GM21423 (cell line): Measurements from ENCODE around the gene SLIT3.

Source experiments
- ATAC-seq: cut with Tn5 transposase; IDR thresholded peaks from one replicate; pipeline ENCODE4 v1.9.1; 2021; ENCODE audit warnings: mild to moderate bottlenecking, moderate library complexity; ENCODE audit not compliant: unreplicated experiment

SLIT3 gene

DNA sequence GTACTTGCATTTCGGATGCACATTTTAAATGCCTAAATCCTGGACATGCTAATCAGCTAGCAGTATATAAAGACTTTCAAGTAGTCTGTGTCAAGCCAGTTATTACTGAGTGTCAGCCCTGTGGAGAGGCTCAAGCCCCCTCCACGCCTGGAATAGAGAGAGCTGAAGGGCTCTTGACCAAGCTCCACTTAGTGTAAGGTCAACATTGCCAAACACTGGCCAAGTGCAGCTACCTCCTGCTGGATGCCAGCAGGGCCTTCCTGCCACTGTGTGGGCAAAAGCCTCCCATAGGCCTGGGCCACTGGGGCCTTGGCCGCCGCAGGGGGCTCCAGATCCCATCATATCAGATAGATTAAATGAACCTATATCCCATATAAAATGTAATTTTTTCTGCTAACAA lies 482.4 kb downstream of the SLIT3 start:
- ATAC-seq: no peak

DNA sequence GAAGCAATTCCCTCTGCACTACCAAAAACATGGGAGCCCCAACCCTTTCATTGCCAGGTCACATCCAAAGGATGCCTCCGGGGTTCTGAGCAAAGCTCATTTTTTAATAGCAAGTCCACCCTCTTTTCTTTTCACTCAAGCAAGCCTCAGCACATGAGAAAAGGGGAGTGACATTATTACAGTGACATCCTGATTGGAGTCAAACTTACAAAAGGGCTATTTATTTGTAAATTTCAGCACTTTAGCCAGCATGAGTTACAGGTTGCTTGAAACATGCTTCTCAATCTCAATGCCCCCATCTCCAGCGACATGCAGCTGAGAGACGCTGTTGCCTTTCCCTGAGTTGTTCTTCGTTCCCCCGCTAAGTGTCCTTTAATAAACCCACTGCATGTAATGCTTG lies 483.3 kb downstream of the SLIT3 start:
- ATAC-seq: no peak

DNA sequence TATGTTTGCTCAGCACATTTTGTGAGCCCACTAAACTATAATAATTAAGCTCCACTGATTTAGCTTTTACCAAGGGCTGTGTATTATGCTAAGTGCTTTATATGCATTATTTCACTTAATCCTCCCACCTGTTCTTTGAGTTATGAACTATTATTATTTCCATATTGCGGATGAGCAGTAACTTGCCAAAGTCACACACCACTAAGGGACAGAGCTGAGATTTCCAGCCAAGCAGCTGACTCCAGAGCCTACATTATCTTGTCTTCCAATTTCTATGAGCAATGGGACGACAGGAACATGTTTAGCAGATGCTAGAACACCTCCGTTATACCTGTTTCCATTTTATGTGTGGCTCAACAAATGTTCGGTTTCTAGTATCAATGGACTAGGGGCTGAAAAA lies 484.3 kb downstream of the SLIT3 start:
- no peak for ATAC-seq

DNA sequence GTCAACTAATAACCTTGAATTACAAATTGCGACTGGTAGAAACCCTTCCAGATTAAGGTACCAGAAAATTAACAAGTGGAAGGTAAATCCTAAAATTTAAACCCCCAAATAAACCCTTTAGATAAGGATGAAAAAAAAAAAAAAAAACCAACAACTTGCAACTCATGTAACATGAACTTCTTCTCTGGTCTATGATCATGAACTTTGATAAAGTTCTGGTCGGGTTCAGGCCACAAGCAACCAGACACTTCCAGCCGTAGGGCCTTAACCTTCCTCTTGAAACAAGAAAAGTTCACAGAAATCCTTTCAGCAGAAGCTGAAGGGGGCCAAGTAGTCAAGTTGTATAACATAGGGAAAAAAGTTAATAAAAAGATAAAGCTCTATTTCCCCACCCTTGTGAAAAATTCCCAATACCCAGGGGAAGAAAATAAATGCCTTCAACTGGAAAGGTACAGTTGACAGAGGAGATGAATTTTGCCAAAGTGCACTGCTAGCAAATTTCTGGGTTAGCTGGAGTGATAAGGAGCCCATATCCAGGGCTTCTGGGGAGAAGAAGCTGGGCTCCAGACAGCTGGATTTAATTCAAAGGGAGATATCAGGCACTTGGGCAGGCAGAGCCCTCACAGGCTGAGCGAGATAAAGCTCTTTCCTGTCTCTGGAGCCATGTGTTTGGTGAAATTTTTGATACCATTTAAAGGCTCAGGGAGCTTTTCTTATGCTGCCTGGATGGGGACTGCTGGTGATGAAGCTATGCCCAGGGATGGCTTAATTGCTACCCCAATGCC lies 487.6 kb downstream of the SLIT3 start:
- ATAC-seq: no peak

DNA sequence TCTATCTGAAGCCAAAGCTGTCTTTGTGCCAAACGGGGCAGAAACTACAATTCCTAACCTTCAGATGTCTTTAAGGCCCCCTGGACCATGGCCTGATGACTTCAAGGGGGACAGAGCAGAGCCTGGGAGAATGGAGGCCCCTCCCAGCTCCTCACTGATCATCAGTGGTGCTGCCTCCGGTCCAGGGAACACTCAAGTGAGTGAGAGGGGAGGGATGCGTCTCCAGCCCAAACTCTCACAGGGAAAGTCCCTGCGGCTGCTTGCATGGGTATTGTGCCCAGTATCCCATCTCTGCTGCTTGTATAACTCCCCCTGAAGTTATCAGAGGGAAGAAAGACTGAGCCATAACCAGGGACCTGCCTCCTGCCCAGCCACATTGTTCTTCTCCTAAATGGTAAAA lies 490.3 kb downstream of the SLIT3 start:
- ATAC-seq: no peak

DNA sequence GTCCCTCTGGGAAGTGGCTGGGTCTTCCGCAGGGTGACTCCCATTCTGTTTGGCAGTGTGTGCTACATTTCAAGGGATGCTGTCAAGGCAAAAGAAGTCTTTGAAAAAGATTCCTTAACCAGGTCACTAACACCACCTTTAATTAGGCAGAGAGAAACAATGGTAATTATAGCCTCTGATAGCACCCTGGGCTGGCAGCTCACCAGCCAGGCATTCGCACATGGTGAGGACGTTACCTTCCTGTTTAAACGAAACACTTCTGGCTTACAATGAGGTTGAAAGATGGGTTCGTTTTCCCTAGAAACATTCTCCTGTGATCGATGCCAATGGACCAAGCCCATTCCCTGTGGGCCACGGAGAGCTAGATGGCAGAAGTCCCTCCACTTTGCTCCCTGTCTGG lies 491.7 kb downstream of the SLIT3 start:
- ATAC-seq: no peak

DNA sequence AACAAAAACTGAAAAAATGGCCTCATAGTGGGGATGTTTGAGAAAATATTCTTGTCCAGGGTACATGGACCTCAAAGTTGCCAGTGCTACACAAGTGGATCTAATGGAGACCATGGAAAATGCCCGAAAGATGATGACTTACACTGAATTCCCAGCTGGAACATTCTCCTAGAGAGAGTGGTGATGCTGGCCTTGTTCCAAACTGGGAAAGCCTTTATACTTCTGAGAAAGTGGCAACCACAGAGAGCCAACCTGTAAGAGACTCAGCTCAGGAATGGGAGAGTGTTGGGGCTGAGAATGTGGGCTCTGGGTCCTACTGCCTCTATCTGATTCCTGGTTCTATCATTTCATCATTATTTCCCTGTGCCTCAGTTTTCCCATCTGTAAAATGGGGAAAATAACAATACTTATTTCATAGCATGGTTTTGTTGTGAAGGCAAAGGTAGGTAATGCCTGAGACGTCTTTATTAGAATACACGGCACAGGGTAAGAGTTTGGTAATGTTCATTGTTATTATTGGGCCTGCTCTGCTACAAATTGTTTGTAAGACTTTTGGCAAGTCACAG lies 492.8 kb downstream of the SLIT3 start:
- no peak for ATAC-seq

DNA sequence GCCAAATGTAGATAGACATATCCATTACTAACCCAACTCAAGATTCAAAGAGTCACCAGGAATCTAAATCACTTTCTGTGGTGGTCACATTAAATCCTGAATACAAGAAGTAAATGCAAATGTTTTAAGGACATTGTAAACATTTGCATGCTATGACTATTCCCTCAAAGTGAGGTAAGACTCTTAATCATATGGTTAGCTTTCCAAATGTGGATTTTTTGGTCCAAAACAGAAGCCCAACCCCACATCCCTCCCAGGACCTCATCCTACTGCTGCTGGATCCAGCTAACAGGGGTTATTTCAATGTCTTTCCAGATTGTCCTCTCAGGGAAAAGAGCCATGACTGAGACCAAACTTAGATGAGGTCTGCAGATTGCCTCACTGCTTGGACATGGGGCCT lies 493.7 kb downstream of the SLIT3 start:
- ATAC-seq: no peak

DNA sequence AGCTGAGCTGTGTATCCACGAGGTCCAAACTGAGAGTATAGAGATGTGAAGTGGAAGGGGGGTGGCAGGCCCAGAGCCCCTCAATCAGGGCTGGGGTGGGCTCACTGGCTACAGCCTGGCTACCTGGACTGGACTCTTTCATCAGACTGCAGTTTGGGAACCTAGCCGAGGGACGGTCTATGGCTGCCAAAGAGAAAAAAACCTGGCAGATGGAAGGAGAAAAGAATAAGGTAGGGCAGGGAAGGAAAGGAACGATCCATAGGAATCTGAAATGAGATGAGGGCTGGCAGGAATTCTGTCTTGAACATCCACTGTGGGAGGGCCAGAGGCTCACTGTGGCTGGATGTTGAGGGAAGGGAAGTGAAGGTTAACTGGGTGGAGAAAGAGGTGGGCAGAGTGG lies 497.4 kb downstream of the SLIT3 start:
- ATAC-seq: no peak

DNA sequence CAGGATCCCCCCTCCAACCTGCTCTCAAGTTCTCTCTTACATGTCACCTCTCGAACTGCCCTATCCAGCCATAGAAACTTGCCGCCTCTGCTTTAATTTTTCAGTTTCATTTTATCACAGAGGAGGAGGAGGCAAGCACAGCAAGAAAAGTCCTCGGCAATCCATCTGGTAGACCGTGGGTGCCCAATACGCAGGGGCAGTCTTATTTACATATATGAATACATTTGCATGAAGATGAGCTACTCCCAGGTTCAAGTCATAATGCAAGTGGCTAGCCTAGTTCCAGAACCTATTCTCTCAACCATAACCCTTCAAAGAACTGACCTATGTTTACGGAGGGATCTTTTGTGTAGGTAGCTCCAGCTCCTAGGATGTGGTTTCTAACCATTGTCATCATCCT lies 498.6 kb downstream of the SLIT3 start:
- no peak for ATAC-seq

DNA sequence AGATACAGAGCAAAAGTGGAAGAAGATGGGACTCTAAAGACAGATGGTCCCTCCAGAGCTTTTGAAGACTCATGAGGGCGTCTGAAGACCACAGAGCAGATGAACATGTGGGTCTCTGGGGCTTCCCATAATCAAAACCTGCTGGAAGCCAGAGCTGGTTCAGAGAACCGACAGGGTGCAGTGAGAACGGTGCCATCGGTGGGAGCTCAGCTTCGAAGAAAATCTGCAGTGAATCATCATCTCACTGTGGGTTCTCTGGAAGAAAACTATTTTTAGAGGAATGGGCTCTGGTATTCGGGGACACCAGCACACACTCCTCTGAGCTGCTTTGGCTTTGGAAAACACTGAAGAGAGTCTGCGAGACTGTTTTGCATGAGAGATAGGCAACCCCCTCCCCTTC lies 499.4 kb downstream of the SLIT3 start:
- ATAC-seq: no peak

DNA sequence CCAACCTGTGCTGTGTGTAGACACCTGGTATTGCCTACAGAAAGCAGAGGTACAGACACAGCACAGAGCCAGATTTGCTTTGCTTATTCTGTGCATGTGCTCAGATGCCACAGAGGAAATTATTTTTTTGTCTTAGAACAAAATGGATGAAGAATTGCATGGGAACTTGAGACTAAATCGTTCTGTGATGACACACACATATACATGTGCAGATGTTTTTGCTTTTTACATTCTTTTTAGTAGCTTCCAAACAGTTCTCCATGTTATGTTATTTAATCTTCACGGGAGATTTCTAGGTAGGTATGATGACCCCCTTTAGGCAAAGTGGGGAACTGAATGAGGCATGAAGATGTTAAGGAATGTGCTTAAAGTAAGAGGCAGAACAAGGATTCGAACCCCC lies 500.2 kb downstream of the SLIT3 start:
- ATAC-seq: no peak

DNA sequence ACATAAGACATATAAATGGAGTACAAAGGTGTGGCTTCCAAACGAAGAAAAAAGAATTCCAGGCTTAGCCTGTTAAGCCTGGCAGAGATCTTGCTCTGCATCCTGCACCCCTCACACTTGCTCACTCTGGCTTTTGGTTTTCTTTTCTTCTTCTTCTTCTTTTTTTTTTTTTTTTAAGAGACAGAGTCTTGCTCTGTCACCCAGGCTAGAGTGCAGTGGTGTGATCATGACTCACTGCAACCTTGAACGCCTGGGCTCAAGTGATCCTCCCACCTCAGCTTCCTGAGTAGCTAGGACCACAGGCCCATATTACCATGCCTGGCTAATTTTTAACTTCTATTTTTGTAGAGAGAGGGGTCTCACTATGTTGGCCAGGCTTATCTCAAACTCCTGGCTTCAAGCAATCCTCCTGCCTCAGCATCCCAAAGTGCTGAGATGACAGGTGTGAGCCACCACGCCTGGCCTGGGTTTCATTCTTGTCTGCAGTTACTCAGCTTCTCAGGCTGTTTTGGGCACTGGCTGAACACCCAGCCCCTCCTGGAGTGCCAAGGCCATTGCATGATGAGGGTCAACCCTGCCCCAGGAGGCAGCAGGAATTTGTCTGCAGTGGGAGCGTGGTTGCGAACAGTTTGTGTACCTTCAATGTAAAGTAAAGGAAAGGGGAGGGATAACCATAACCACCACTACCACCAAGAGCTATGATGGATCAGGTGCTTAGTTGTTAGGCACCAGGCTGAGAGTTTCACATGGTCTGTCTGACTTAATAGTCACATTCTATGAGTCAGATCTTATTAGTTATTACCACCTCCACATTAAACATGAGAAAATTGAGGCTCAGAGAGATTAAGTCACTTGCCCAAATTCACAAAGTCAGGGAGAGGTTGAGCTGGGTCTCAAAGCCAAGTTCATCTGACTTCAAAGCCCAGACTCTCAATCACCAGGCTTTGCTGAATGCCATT lies 502.6 kb downstream of the SLIT3 start:
- no peak for ATAC-seq

DNA sequence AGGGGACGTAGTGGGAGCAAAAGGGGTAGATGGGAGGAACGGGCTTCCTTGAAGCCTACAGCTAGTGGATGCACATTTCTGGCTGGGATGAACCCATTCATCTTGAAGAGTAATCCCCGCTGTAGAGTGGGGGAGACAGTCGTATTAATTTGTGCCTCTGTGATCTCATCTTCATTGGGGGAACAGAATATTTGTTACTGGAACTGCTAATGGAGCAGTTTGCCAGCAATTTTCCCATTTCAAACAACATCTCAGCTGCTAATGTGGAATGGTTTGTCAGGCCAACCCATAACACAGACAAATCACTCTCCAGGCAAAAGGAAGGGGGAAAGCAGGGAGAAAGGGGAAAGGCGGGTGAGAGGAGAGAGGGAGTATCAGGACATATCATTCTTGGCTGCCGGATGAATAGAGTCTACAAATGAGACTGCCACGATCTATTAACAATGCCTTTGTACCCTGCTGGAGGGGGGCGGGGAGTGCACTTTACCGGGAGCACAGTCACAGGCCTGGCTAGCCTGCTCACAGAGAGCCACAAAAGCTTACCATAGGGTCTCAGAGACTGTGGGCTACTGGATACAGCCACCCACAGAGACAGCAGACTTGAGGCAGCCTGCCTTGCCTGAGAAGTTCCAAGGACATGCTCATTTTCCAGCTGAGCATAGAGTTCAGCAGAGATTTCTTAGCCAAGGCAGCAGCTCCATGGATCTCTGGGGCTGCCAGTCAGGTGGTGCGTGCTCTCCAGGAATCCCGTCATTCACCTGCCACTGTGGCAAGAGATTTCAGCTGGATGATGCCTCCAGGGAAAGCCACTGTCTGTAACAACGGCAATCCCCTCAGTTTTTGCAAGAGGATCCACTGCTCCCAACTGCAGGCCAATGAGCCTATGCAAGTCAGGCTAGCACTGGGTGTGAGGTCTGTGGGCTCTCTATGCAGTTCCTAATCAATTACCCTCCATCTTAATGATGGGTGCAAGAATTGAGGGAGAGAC lies 504.1 kb downstream of the SLIT3 start:
- ATAC-seq: no peak

DNA sequence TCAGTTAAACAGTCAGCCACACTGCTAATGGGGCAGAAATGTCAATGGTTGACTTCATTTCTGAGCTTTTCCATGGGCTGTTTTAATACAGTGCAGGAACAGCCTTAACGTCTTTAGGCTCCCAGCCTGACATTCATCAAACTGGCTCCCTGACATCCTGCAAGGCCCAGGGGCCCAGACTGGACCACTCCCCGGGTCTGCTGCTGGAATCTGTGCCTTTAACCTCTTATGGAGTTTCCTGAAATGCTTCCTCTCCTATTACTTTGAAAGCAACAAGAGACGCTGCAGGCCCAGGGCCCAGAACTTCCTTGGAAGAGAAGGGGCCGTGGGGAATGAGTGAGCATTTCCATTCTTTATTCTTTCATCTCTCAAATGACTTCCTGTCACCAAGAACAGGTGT lies 504.9 kb downstream of the SLIT3 start:
- no peak for ATAC-seq

DNA sequence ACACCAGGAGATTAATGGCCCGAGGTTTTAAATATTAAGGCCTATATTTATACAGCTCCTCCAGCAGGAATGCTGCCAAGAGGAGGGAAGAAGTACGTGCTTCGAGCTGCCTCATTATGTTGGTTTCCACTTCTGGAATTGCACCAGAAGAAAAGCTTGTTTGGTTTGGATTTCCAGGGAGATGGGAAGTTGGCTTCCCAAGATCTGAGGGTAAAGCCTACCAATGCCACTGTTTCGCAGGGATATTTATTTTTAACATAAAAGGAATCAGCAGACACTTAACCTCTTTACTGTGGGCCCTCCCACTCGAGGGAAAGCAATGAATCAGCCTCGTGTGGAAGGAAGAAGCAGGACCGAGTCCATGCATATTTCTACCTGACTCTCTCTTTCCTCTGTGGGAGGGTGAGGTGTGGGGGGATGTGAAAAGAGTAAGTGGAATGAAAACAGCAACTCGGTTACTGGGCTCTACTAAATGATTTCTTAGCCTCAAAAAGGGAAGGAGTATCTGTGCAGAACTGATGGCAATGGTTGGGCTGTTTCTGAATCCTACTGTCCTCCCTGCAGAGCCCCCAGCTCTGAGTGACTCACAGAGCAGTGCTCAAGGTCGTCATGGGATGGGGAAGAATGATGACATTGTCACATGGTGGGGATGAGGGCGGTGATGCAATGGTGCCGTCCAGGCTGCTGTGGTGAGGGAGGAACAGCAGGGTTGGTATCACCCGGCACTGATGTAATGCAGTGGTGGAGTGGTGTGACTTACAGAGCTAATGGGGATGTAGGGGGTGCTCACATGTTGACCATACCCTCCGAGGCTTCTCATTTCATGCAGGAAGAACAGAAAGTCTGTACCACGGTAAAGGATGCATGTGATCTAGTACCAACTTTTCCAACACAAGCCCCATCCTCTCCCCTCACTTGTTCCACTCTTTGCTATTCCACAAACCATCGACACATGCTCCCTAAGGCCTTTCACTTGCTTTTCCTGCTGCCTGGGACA lies 506.8 kb downstream of the SLIT3 start:
- ATAC-seq: no peak

DNA sequence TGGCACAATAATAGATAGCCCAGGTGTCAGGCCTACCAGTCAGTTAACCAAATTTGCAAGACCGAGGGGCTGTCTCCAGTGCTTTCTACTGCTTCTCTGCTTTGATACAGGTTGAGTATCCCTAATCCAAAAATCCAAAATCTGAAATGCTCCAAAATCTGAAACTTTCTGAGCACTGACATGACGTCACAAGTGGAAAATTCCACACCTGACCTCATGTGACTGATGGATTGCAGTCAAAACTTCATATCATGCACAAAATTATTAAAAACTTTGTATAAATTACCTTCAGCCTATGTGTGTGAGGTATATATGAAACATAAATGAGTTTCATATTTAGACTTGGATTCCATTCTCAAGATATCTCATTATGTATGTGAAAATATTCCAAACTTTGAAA lies 508.3 kb downstream of the SLIT3 start:
- ATAC-seq: no peak

DNA sequence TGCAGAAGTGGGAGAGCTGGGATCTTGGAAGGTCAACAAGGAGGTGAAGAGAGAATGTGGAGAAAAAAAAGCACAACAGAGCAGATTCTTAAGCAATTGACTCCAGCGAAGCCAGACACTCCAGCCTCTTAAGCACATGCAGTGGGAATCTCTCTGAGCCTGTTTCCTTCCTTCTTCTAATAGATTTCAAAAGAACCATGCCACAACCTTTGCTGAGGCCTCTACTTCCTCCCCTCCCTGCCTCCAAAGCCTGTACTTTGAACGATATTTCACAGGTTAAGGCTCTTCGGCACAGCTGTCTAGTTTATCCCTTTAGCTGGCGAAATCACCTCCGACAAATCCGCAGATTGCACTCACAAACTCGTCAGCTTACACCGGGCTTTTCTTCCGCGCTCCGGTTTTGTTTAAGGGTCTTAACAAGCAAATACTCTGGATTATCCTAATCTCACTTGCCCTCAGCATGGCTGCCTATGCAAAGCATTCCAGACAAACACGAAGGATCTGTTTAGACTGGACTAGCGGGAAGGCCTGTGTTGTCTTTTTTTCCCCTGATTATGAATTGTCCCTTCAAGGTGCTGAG lies 510.2 kb downstream of the SLIT3 start:
- no peak for ATAC-seq

DNA sequence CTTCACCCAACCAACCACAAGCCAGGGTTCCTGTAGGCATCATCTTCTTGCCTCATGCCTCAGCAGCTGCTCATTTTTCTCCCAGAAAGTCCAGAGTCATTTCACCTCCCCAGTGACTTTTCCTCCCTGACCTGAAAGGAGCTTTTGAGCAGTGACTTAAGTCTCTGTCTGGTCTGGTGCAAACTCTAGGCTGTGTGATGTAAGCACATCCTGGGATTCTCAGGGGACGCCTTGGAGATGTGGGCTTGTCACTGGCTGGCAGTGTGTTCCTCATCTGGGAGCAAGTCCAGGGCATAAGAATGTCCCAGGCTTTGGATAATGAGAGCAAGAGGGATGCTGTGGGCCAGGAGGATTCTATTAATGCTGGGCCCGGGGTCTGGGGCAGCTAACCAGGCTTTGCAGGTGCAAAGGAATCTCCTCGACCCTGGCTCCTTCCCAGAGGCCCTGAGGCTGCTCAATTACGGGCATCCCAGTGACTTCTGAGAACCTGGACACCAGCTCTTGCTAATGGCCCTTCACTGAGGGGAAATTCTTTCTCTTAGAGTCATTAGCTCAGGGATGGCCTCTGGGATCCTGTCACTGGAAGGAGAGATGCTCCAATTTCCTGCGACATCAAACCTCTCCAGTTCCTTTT lies 510.8 kb downstream of the SLIT3 start:
- no peak for ATAC-seq
